Measurements from ENCODE around the gene OTOP3.
A peak's percentile ranks its signal among the peaks of the same experiment; 100 is the strongest.
"Not testable (repeated sequence)": the region's sequence is repeated elsewhere in the genome, so short reads cannot be mapped to it uniquely, and the experiment has no call there.

OTOP3 gene

GRCh38 chr17:74906214-74906793 lies 29.4 kb upstream of the OTOP3 start:
- not testable (repeated sequence) for H3K27ac Mint-ChIP-seq; H3K36me3 Mint-ChIP-seq; H3K9me3 Mint-ChIP-seq (ENCODE audit: low read depth); H3K4me3 Mint-ChIP-seq; H3K27me3 Mint-ChIP-seq; H3K4me1 Mint-ChIP-seq (ENCODE audit: low read depth)

- Mint-ChIP-seq H3K9me3 (ENCODE audit: low read depth) (no peaks in the 10 kb centered on the region), H3K4me1 (ENCODE audit: low read depth) (no peaks in the 10 kb centered on the region), H3K36me3 (no peaks in the 10 kb centered on the region), H3K27me3 (peaks cover 2% of the 10 kb centered on the region), H3K4me3 (no peak overlapping the region), H3K27ac (no peak overlapping the region)
Measured at GRCh38 chr17:74907012-74907411, 28.7 kb upstream of the OTOP3 start.

GRCh38 chr17:74909097-74909496 lies 26.6 kb upstream of the OTOP3 start:
- H3K9me3 Mint-ChIP-seq (ENCODE audit: low read depth); H3K27me3 Mint-ChIP-seq; H3K4me3 Mint-ChIP-seq; H3K36me3 Mint-ChIP-seq; H3K4me1 Mint-ChIP-seq (ENCODE audit: low read depth); H3K27ac Mint-ChIP-seq: not testable (repeated sequence)

- H3K36me3 Mint-ChIP-seq, H3K27me3 Mint-ChIP-seq, H3K4me3 Mint-ChIP-seq: not testable (repeated sequence)
Measured at GRCh38 chr17:74911423-74911822, 24.3 kb upstream of the OTOP3 start.

GRCh38 chr17:74916136-74916850 lies 19.4 kb upstream of the OTOP3 start:
- Mint-ChIP-seq H3K4me3 (no peak overlapping the region), H3K27me3 (peaks cover 9% of the 10 kb centered on the region), H3K27ac (no peak overlapping the region), H3K4me1 (ENCODE audit: low read depth) (no peaks in the 10 kb centered on the region), H3K36me3 (no peaks in the 10 kb centered on the region), H3K9me3 (ENCODE audit: low read depth) (no peaks in the 10 kb centered on the region)

More at GRCh38 chr17:74911423-74911822, 24.3 kb upstream of the OTOP3 start:
- not testable (repeated sequence) for H3K9me3 Mint-ChIP-seq (ENCODE audit: low read depth); H3K27ac Mint-ChIP-seq; H3K4me1 Mint-ChIP-seq (ENCODE audit: low read depth)

- H3K27ac Mint-ChIP-seq = no peak overlapping the region
Measured at GRCh38 chr17:74916851-74917199, 18.9 kb upstream of the OTOP3 start.

GRCh38 chr17:74917430-74917829 lies 18.3 kb upstream of the OTOP3 start:
- Mint-ChIP-seq H3K9me3 (ENCODE audit: low read depth) (no peaks in the 10 kb centered on the region), H3K36me3 (no peaks in the 10 kb centered on the region), H3K4me1 (ENCODE audit: low read depth) (no peaks in the 10 kb centered on the region), H3K27ac (no peak overlapping the region), H3K27me3 (peaks cover 10% of the 10 kb centered on the region), H3K4me3 (no peak overlapping the region)

More at GRCh38 chr17:74916851-74917199, 18.9 kb upstream of the OTOP3 start:
- Mint-ChIP-seq H3K36me3 (no peaks in the 10 kb centered on the region), H3K27me3 (peaks cover 10% of the 10 kb centered on the region), H3K4me1 (ENCODE audit: low read depth) (no peaks in the 10 kb centered on the region), H3K4me3 (no peak overlapping the region), H3K9me3 (ENCODE audit: low read depth) (no peaks in the 10 kb centered on the region)

GRCh38 chr17:74918906-74919305 lies 16.8 kb upstream of the OTOP3 start:
- H3K4me1 Mint-ChIP-seq (ENCODE audit: low read depth) = no peaks in the 10 kb centered on the region
- H3K4me3 Mint-ChIP-seq = no peak overlapping the region
- no peaks in the 10 kb centered on the region for H3K9me3 Mint-ChIP-seq (ENCODE audit: low read depth)
- peaks cover 10% of the 10 kb centered on the region for H3K27me3 Mint-ChIP-seq
- no peaks in the 10 kb centered on the region for H3K36me3 Mint-ChIP-seq
- H3K27ac Mint-ChIP-seq = no peak overlapping the region

- H3K27ac Mint-ChIP-seq = no peak overlapping the region
- H3K4me1 Mint-ChIP-seq (ENCODE audit: low read depth) = peaks cover 4% of the 10 kb centered on the region
- no peaks in the 10 kb centered on the region for H3K36me3 Mint-ChIP-seq
- no peak overlapping the region for H3K4me3 Mint-ChIP-seq
- no peaks in the 10 kb centered on the region for H3K9me3 Mint-ChIP-seq (ENCODE audit: low read depth)
- peaks cover 10% of the 10 kb centered on the region for H3K27me3 Mint-ChIP-seq
Measured at GRCh38 chr17:74919440-74920305, 16.0 kb upstream of the OTOP3 start.

GRCh38 chr17:74920306-74920620 lies 15.4 kb upstream of the OTOP3 start:
- Mint-ChIP-seq H3K9me3 (ENCODE audit: low read depth) (no peaks in the 10 kb centered on the region), H3K4me3 (no peak overlapping the region), H3K27ac (no peak overlapping the region), H3K27me3 (peaks cover 13% of the 10 kb centered on the region), H3K4me1 (ENCODE audit: low read depth) (peaks cover 4% of the 10 kb centered on the region), H3K36me3 (no peaks in the 10 kb centered on the region)

- Mint-ChIP-seq H3K4me3 (no peak overlapping the region), H3K4me1 (ENCODE audit: low read depth) (peaks cover 4% of the 10 kb centered on the region), H3K27ac (no peak overlapping the region), H3K27me3 (peaks cover 17% of the 10 kb centered on the region), H3K36me3 (no peaks in the 10 kb centered on the region), H3K9me3 (ENCODE audit: low read depth) (no peaks in the 10 kb centered on the region)
Measured at GRCh38 chr17:74920642-74921025, 15.1 kb upstream of the OTOP3 start.

- Mint-ChIP-seq H3K27me3 (peaks cover 20% of the 10 kb centered on the region), H3K4me3 (no peak overlapping the region), H3K4me1 (ENCODE audit: low read depth) (peaks cover 4% of the 10 kb centered on the region), H3K9me3 (ENCODE audit: low read depth) (no peaks in the 10 kb centered on the region), H3K36me3 (no peaks in the 10 kb centered on the region), H3K27ac (no peak overlapping the region)
Measured at GRCh38 chr17:74921026-74921681, 14.5 kb upstream of the OTOP3 start.

GRCh38 chr17:74921769-74922168 lies 13.9 kb upstream of the OTOP3 start:
- no peaks in the 10 kb centered on the region for H3K9me3 Mint-ChIP-seq (ENCODE audit: low read depth)
- no peak overlapping the region for H3K27ac Mint-ChIP-seq
- no peaks in the 10 kb centered on the region for H3K36me3 Mint-ChIP-seq
- peaks cover 4% of the 10 kb centered on the region for H3K4me1 Mint-ChIP-seq (ENCODE audit: low read depth)
- H3K4me3 Mint-ChIP-seq = no peak overlapping the region
- peaks cover 18% of the 10 kb centered on the region for H3K27me3 Mint-ChIP-seq

GRCh38 chr17:74922172-74922571 lies 13.5 kb upstream of the OTOP3 start:
- Mint-ChIP-seq H3K4me1 (ENCODE audit: low read depth) (peaks cover 4% of the 10 kb centered on the region), H3K27ac (no peak overlapping the region), H3K9me3 (ENCODE audit: low read depth) (no peaks in the 10 kb centered on the region), H3K36me3 (no peaks in the 10 kb centered on the region), H3K4me3 (peak overlapping the region; percentile 67), H3K27me3 (peaks cover 16% of the 10 kb centered on the region)

Measured in activated naive CD8-positive, alpha-beta T cell (primary cell).